HepG2 (cell line): ENCODE measurements around the gene RBM12. TPM values are rescaled to one million over a fixed set of nuclear protein-coding genes. Genes with fewer than 3 reads are reported as not detected.

Experiments
- AFF4 ChIP-seq: sonication (generic); formaldehyde crosslinking; IDR thresholded peaks from 2 replicates; pipeline ENCODE4 v1.4.0; 2020; ENCODE audit warnings: missing genetic modification reagents
- BCL6 ChIP-seq: IDR thresholded peaks from 2 replicates; pipeline ENCODE4 v1.6.1; 2016; ENCODE audit warnings: missing genetic modification reagents, missing compliant biosample characterization
- DDIT3 ChIP-seq: sonication (generic); formaldehyde crosslinking; IDR thresholded peaks from 2 replicates; pipeline ENCODE4 v1.4.0; 2020; ENCODE audit warnings: mild to moderate bottlenecking, missing genetic modification reagents
- KAT7 ChIP-seq: IDR thresholded peaks from 2 replicates; pipeline ENCODE4 v1.6.1; 2018; ENCODE audit warnings: borderline replicate concordance, missing compliant biosample characterization
- MED13 ChIP-seq: sonication (generic); formaldehyde crosslinking; IDR thresholded peaks from 2 replicates; pipeline ENCODE4 v1.5.0; 2020; ENCODE audit warnings: missing genetic modification reagents
- REPIN1 ChIP-seq: sonication (generic); formaldehyde crosslinking; IDR thresholded peaks from 2 replicates; pipeline ENCODE4 v1.8.0; 2022; ENCODE audit warnings: missing genetic modification reagents, low read depth, mild to moderate bottlenecking, borderline replicate concordance
- TRIM24 ChIP-seq: sonication (generic); formaldehyde crosslinking; IDR thresholded peaks from 2 replicates; pipeline ENCODE4 v1.8.0; 2022; ENCODE audit warnings: mild to moderate bottlenecking, missing genetic modification reagents
- ZBTB1 ChIP-seq: sonication (generic); formaldehyde crosslinking; IDR thresholded peaks from 2 replicates; pipeline ENCODE4 v1.4.0; 2020; ENCODE audit warnings: missing genetic modification reagents, borderline replicate concordance
- ZBTB37 ChIP-seq: sonication (generic); formaldehyde crosslinking; IDR thresholded peaks from 2 replicates; pipeline ENCODE4 v1.4.0; 2020; ENCODE audit warnings: mild to moderate bottlenecking, missing genetic modification reagents
- ZBTB39 ChIP-seq: sonication (generic); formaldehyde crosslinking; IDR thresholded peaks from 2 replicates; pipeline ENCODE4 v1.5.0; 2020; ENCODE audit warnings: missing genetic modification reagents
- ZFP36L1 ChIP-seq: sonication (generic); formaldehyde crosslinking; IDR thresholded peaks from 2 replicates; pipeline ENCODE4 v1.8.0; 2022; ENCODE audit warnings: mild to moderate bottlenecking, missing genetic modification reagents, moderate library complexity
- ZFP90 ChIP-seq: sonication (generic); formaldehyde crosslinking; IDR thresholded peaks from 2 replicates; pipeline ENCODE4 v1.8.0; 2022; ENCODE audit warnings: missing genetic modification reagents, mild to moderate bottlenecking, inconsistent platforms, borderline replicate concordance
- ZFY ChIP-seq: sonication (generic); formaldehyde crosslinking; IDR thresholded peaks from 2 replicates; pipeline ENCODE4 v1.4.0; 2020; ENCODE audit warnings: missing genetic modification reagents
- ZMYM2 ChIP-seq: sonication (generic); formaldehyde crosslinking; IDR thresholded peaks from 2 replicates; pipeline ENCODE4 v1.8.0; 2022; ENCODE audit warnings: mild to moderate bottlenecking, missing genetic modification reagents
- ZNF12 ChIP-seq: sonication (generic); formaldehyde crosslinking; IDR thresholded peaks from 2 replicates; pipeline ENCODE4 v1.5.0; 2020; ENCODE audit warnings: missing genetic modification reagents
- ZNF564 ChIP-seq: sonication (generic); formaldehyde crosslinking; IDR thresholded peaks from 2 replicates; pipeline ENCODE4 v1.8.1; 2023; ENCODE audit warnings: mild to moderate bottlenecking, missing genetic modification reagents
- ZNF740 ChIP-seq: sonication (generic); formaldehyde crosslinking; IDR thresholded peaks from 2 replicates; pipeline ENCODE4 v1.4.0; 2020; ENCODE audit warnings: missing genetic modification reagents
- ZNF878 ChIP-seq: sonication (generic); formaldehyde crosslinking; IDR thresholded peaks from 2 replicates; pipeline ENCODE4 v1.8.1; 2023; ENCODE audit warnings: mild to moderate bottlenecking, missing genetic modification reagents, moderate library complexity
- ZUFSP ChIP-seq: sonication (generic); formaldehyde crosslinking; IDR thresholded peaks from 2 replicates; pipeline ENCODE4 v1.9.0; 2021; ENCODE audit warnings: missing genetic modification reagents, mild to moderate bottlenecking, borderline replicate concordance
- polyA plus RNA-seq, 8 experiments: library from polyadenylated mRNA; depleted of rRNA in 3 of 8; stranded (reverse) in 7 of 8; unstranded in 1 of 8; fragments of >200 nt; fragmentation: Illumina TruSeq in 4 of 8; extraction: Trizol in 4 of 8; gene quantifications; 2 replicates each; pipeline versions ENCODE4 v1.2.1 to v1.2.3, GENCODE V29; 2011 to 2016; ENCODE audit warnings: low read depth in 4 of 8, missing spikeins in 1 of 8, mixed read lengths in 1 of 8; ENCODE audit not compliant: insufficient read depth in 1 of 8
- total RNA-seq, 5 experiments: library from RNA; depleted of rRNA; stranded (reverse); fragments of >200 nt; fragmentation: Illumina TruSeq; extraction: Trizol; gene quantifications; 2 replicates each; pipeline ENCODE4 v1.2.3, GENCODE V29; 2016; ENCODE audit warnings: low read depth in 1 of 5

RBM12 gene
- total and polyA plus RNA-seq, 2 of the 13 experiments (the other 11 are each of a cell fraction or from before 2014, with no cell fraction given) = 97.9 to 104 TPM

- TF ChIP-seq ZUFSP (CRISPR knock-in tag) = no peak
- TF ChIP-seq ZFP90 (CRISPR knock-in tag) = peak; percentile 96
- TF ChIP-seq ZNF564 = peak; percentile 96; the same call in 1 of the 2 replicates
- TF ChIP-seq ZFY (CRISPR knock-in tag) = peak; percentile 100
- TF ChIP-seq ZNF878 (CRISPR knock-in tag) = 0 out of 2 replicates have a peak, but pooled peaks have one; percentile 0
- TF ChIP-seq ZMYM2 (CRISPR knock-in tag) = peak; percentile 14; the same call in 1 of the 2 replicates
- peak; percentile 87 for TF ChIP-seq ZNF740 (CRISPR knock-in tag)
- TF ChIP-seq ZBTB1 = no peak
- TF ChIP-seq TRIM24 (CRISPR knock-in tag) = no peak
- peak; percentile 81 for TF ChIP-seq REPIN1 (CRISPR knock-in tag)
- TF ChIP-seq ZNF12 (CRISPR knock-in tag) = peak; percentile 66
- peak; percentile 60; the same call in 1 of the 2 replicates for TF ChIP-seq AFF4 (CRISPR knock-in tag)
- no peak; the same call in 1 of the 2 replicates for TF ChIP-seq MED13 (CRISPR knock-in tag)
- peak; percentile 99 for TF ChIP-seq KAT7 (CRISPR knock-in tag)
- TF ChIP-seq ZBTB39 = peak; percentile 69; the same call in 1 of the 2 replicates
- TF ChIP-seq ZBTB37 (CRISPR knock-in tag) = 0 out of 2 replicates have a peak, but pooled peaks have one; percentile 64
- peak; percentile 99 for TF ChIP-seq ZFP36L1
- peak; percentile 50; the same call in 1 of the 2 replicates for TF ChIP-seq BCL6
- TF ChIP-seq DDIT3 (CRISPR knock-in tag) = no peak
These were observed at the start of gene RBM12, which contains the start of gene CPNE1 (continued) for GRCh38 chr20:35664466-35665206.
